Measurements from ENCODE around the gene SMAD6. TPM values are rescaled to one million over a fixed set of nuclear protein-coding genes. Genes with fewer than 3 reads are reported as not detected.

Gene SMAD6
- total and polyA plus RNA-seq, 10 of the 15 experiments (the other 5 are each of a cell fraction or from before 2014, with no cell fraction given), result under 0.01 to 0.10 (median 0.03) TPM; not detected in 7

DNA sequence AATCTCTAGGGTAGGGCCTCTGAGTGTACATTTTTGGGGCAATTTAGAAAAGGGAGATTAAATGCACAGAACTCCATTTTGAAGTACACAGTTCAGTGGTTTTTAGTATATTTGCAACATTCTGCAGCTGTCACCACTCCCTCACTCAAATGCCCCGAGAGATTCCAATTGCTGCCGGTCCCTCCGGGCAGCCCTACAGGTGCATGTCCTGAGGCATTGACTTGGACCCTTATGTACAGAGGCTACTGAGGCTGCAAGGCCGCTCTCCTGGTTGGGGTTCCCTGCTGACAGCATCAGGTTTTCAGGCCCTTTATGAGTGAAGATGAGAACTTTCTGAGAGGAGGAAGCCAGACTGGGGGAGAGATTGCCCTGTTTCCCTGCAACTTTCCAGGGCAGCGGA, 39.6 kb downstream of the SMAD6 start (continued):
- TF ChIP-seq, protein P1, sequence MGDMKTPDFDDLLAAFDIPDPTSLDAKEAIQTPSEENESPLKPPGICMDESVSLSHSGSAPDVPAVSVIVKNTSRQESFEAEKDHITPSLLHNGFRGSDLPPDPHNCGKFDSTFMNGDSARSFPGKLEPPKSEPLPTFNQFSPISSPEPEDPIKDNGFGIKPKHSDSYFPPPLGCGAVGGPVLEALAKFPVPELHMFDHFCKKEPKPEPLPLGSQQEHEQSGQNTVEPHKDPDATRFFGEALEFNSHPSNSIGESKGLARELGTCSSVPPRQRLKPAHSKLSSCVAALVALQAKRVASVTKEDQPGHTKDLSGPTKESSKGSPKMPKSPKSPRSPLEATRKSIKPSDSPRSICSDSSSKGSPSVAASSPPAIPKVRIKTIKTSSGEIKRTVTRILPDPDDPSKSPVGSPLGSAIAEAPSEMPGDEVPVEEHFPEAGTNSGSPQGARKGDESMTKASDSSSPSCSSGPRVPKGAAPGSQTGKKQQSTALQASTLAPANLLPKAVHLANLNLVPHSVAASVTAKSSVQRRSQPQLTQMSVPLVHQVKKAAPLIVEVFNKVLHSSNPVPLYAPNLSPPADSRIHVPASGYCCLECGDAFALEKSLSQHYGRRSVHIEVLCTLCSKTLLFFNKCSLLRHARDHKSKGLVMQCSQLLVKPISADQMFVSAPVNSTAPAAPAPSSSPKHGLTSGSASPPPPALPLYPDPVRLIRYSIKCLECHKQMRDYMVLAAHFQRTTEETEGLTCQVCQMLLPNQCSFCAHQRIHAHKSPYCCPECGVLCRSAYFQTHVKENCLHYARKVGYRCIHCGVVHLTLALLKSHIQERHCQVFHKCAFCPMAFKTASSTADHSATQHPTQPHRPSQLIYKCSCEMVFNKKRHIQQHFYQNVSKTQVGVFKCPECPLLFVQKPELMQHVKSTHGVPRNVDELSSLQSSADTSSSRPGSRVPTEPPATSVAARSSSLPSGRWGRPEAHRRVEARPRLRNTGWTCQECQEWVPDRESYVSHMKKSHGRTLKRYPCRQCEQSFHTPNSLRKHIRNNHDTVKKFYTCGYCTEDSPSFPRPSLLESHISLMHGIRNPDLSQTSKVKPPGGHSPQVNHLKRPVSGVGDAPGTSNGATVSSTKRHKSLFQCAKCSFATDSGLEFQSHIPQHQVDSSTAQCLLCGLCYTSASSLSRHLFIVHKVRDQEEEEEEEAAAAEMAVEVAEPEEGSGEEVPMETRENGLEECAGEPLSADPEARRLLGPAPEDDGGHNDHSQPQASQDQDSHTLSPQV (IDR thresholded peaks at IDR 0.05), result no peak
- TF ChIP-seq, protein P2, sequence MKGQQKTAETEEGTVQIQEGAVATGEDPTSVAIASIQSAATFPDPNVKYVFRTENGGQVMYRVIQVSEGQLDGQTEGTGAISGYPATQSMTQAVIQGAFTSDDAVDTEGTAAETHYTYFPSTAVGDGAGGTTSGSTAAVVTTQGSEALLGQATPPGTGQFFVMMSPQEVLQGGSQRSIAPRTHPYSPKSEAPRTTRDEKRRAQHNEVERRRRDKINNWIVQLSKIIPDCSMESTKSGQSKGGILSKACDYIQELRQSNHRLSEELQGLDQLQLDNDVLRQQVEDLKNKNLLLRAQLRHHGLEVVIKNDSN (IDR thresholded peaks at IDR 0.05; ENCODE audit: borderline replicate concordance, extremely low read length, insufficient read depth, low read depth, low read length), result no peak
- TF ChIP-seq FOXM1 (IDR thresholded peaks at IDR 0.05; ENCODE audit: low read depth, low read length), result no peak
- TF ChIP-seq CREB1 (IDR thresholded peaks at IDR 0.05; ENCODE audit: low read depth), result no peak

DNA sequence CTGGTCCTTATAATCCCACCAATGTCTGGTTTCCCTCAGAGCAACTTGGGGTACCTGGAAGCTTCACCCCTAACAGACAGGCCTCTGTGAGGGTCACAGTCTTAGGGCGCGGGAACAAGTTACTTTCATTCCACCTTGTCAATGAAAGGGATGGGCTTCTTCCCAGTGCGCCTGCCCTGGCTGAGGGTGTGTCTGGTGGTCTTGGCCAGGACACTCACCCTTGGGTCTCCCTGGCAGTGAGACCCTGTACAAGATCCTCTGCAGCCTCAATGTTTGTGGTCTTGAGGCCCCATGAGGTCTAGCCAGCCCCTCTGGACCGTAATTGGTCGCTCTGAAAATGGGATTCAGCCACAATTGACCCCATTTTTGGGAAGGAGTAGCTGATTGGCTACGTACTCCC, 40.2 kb downstream of the SMAD6 start:
- WGBS (ENCODE audit: insufficient coverage, insufficient replicate concordance, low lambda C conversion rate, missing lambda C conversion rate), result 50% methylated on average over 6 of the region's 6 CpGs
- intact Hi-C loops (cut with micrococcal nuclease; ENCODE audit: unreplicated experiment), result no loop called here
- no peaks in the 10 kb centered on the region for H3K79me2 ChIP-seq (ENCODE audit: control insufficient read depth, insufficient read depth, low read length)

More for the DNA sequence above, 40.2 kb downstream of the SMAD6 start:
- ATAC-seq (no peak), FAIRE-seq (no peak), DNase-seq (ENCODE audit: low read depth, low spot score) (no peak)
- H3K27ac ChIP-seq (ENCODE audit: control insufficient read depth, insufficient read depth), result no peak overlapping the region
- in situ Hi-C loops (cut with MboI), result no loop called here
- RAD21 ChIA-PET (ENCODE audit: unreplicated experiment), result no interaction called here
- no peak overlapping the region for H3K4me2 ChIP-seq (ENCODE audit: control insufficient read depth, insufficient read depth)
- no peaks in the 10 kb centered on the region; a peak in 2 of 4 replicates for H3K27me3 ChIP-seq (replicated peaks in 1 of 2; ENCODE audit: control insufficient read depth in 2 of 2, insufficient read depth in 2 of 2, low read length in 1 of 2)
- no peaks in the 10 kb centered on the region for H3K4me1 ChIP-seq (ENCODE audit: control insufficient read depth, insufficient read depth, low read length)
- BruUV-seq (replicated peaks), result no TSS peak
- no peak overlapping the region for H3K4me3 ChIP-seq
- POLR2A ChIA-PET, result no interaction called here
- H3K9me3 ChIP-seq (replicated peaks; ENCODE audit: control insufficient read depth, insufficient read depth, low read length), result no peaks in the 10 kb centered on the region
- CTCF ChIA-PET, result no interaction called here
- no peaks in the 10 kb centered on the region; the same call in 1 of the 2 replicates for H4K20me1 ChIP-seq (ENCODE audit: control insufficient read depth, insufficient read depth)
- no peak overlapping the region for H3K9ac ChIP-seq (ENCODE audit: control insufficient read depth, insufficient read depth, low read length)
- SMC1A ChIA-PET (ENCODE audit: uncharacterized antibody, unreplicated experiment), result no interaction called here
- no peak for TF ChIP-seq ZSCAN29 (IDR thresholded peaks at IDR 0.05)
- TF ChIP-seq NR2C2 (IDR thresholded peaks at IDR 0.05; ENCODE audit: borderline replicate concordance, control insufficient read depth, insufficient read length, low read depth), result no peak
- no peaks in the 10 kb centered on the region for H3K36me3 ChIP-seq (ENCODE audit: control insufficient read depth in 2 of 2, insufficient read depth in 2 of 2, low read length in 1 of 2)
- H2AFZ ChIP-seq (ENCODE audit: control insufficient read depth, low read depth, low read length), result no peak overlapping the region

Measured in GM12878 (cell line).